Panc1 (cell line): Measurements from ENCODE around the gene CIDEA.

Experiments used
- CTCF ChIP-seq: fragments of 450-650 bp; IDR thresholded peaks from 2 replicates; pipeline ENCODE4 v1.5.1; 2017; ENCODE audit warnings: mild to moderate bottlenecking
- POLR2AphosphoS5 ChIP-seq: IDR thresholded peaks from 2 replicates; pipeline ENCODE4 v1.6.1; 2012; ENCODE audit warnings: mild to moderate bottlenecking, low read depth, low read length, moderate library complexity
- REST ChIP-seq, 2 experiments: IDR thresholded peaks; 2 replicates each; pipeline ENCODE4 v1.6.1; 2011 to 2012; ENCODE audit warnings: low read depth in 2 of 2, control low read depth in 1 of 2, low read length in 1 of 2, mild to moderate bottlenecking in 1 of 2, moderate library complexity in 1 of 2; ENCODE audit not compliant: insufficient read depth in 1 of 2

- TF ChIP-seq CTCF = no peak
- no peak for TF ChIP-seq REST (IDR thresholded peaks at IDR 0.05; ENCODE audit: insufficient read depth in 1 of 2, low read depth in 2 of 2, low read length in 1 of 2)
- TF ChIP-seq POLR2AphosphoS5 = no peak
Measured at GRCh38 chr18:12318334-12318697, 64.2 kb downstream of the CIDEA start.
